SK-N-SH treated with all-trans-retinoic acid at 6 μM for 48 hours (cell line): Measurements from ENCODE around the gene ASNSD1.

Experiments
- ATAC-seq: fragments of 200-7000 bp; cut with Tn5 transposase; 3 replicates; pipeline ENCODE4 v1.9.1; 2020; ENCODE audit warnings: mild to moderate bottlenecking, moderate library complexity
- ARNTL ChIP-seq: fragments of 450-650 bp; formaldehyde crosslinking; IDR thresholded peaks from 2 replicates; pipeline ENCODE4 v1.5.0; 2020; ENCODE audit warnings: low read depth, mild to moderate bottlenecking, moderate library complexity, borderline replicate concordance
- BACH2 ChIP-seq: fragments of 250-450 bp; sonication (Bioruptor Pico); IDR thresholded peaks from 2 replicates; pipeline ENCODE4 v1.9.0; 2021; ENCODE audit warnings: mild to moderate bottlenecking, borderline replicate concordance
- CREB5 ChIP-seq: fragments of 250-450 bp; sonication (Bioruptor Pico); IDR thresholded peaks from 2 replicates; pipeline ENCODE4 v1.5.1; 2020; ENCODE audit warnings: low read depth, mild to moderate bottlenecking, moderate library complexity
- CSDC2 ChIP-seq: fragments of 250-450 bp; sonication (Bioruptor Pico); IDR thresholded peaks from 2 replicates; pipeline ENCODE4 v1.5.0; 2020; ENCODE audit warnings: mild to moderate bottlenecking, moderate library complexity
- CSRNP3 ChIP-seq: fragments of 250-450 bp; sonication (Bioruptor Pico); IDR thresholded peaks from 2 replicates; pipeline ENCODE4 v1.5.1; 2021; ENCODE audit warnings: mild to moderate bottlenecking, moderate library complexity
- ESRRG ChIP-seq: fragments of 250-450 bp; sonication (Bioruptor Pico); IDR thresholded peaks from 2 replicates; pipeline ENCODE4 v1.6.1; 2021; ENCODE audit warnings: mild to moderate bottlenecking
- ISL1 ChIP-seq: fragments of 250-450 bp; sonication (Bioruptor Pico); IDR thresholded peaks from 2 replicates; pipeline ENCODE4 v2.1.2; 2022; ENCODE audit warnings: mild to moderate bottlenecking, moderate library complexity
- OSR1 ChIP-seq: fragments of 250-450 bp; sonication (Bioruptor Pico); IDR thresholded peaks from 2 replicates; pipeline ENCODE4 v1.8.0; 2022; ENCODE audit warnings: moderate library complexity, mild to moderate bottlenecking, inconsistent platforms
- PATZ1 ChIP-seq: fragments of 250-450 bp; sonication (Bioruptor Pico); IDR thresholded peaks from 2 replicates; pipeline ENCODE4 v1.8.0; 2020; ENCODE audit warnings: mild to moderate bottlenecking, moderate library complexity, borderline replicate concordance
- PPARA ChIP-seq: fragments of 250-450 bp; sonication (Bioruptor Pico); IDR thresholded peaks from 2 replicates; pipeline ENCODE4 v1.5.0; 2020; ENCODE audit warnings: mild to moderate bottlenecking, borderline replicate concordance
- RARB ChIP-seq: fragments of 250-450 bp; sonication (Bioruptor Pico); IDR thresholded peaks from 2 replicates; pipeline ENCODE4 v1.8.0; 2021; ENCODE audit warnings: mild to moderate bottlenecking, moderate library complexity
- SNAI2 ChIP-seq: fragments of 250-450 bp; sonication (Bioruptor Pico); IDR thresholded peaks from 2 replicates; pipeline ENCODE4 v1.5.0; 2020; ENCODE audit warnings: mild to moderate bottlenecking, moderate library complexity
- TCF4 ChIP-seq: fragments of 250-450 bp; sonication (Bioruptor Pico); IDR thresholded peaks from 2 replicates; pipeline ENCODE4 v1.8.0; 2021; ENCODE audit warnings: mild to moderate bottlenecking, moderate library complexity, borderline replicate concordance
- TOX ChIP-seq: fragments of 250-450 bp; sonication (Bioruptor Pico); IDR thresholded peaks from 2 replicates; pipeline ENCODE4 v1.8.0; 2021; ENCODE audit warnings: mild to moderate bottlenecking, moderate library complexity, borderline replicate concordance
- TSHZ2 ChIP-seq: fragments of 250-450 bp; sonication (Bioruptor Pico); IDR thresholded peaks from 2 replicates; pipeline ENCODE4 v1.5.0; 2020; ENCODE audit warnings: mild to moderate bottlenecking, moderate library complexity
- ZC3H10 ChIP-seq: fragments of 250-450 bp; sonication (Bioruptor Pico); IDR thresholded peaks from 2 replicates; pipeline ENCODE4 v1.5.1; 2021; ENCODE audit warnings: mild to moderate bottlenecking, moderate library complexity
- ZFP3 ChIP-seq: fragments of 250-450 bp; sonication (Bioruptor Pico); IDR thresholded peaks from 2 replicates; pipeline ENCODE4 v1.5.0; 2020; ENCODE audit warnings: mild to moderate bottlenecking, moderate library complexity
- ZFP30 ChIP-seq: fragments of 450-650 bp; formaldehyde crosslinking; IDR thresholded peaks from 2 replicates; pipeline ENCODE4 v1.5.0; 2022; ENCODE audit warnings: mild to moderate bottlenecking, moderate library complexity
- ZNF565 ChIP-seq: fragments of 450-650 bp; formaldehyde crosslinking; conservative IDR thresholded peaks from 2 replicates; pipeline ENCODE4 v1.5.0; 2020; ENCODE audit warnings: low read depth, mild to moderate bottlenecking, moderate library complexity
- TF ChIP-seq, protein P1 (sequence below): fragments of 250-450 bp; sonication (Bioruptor Pico); IDR thresholded peaks from 2 replicates; pipeline ENCODE4 v1.8.0; 2021; ENCODE audit warnings: low read depth, mild to moderate bottlenecking, moderate library complexity, borderline replicate concordance

Gene ASNSD1

DNA sequence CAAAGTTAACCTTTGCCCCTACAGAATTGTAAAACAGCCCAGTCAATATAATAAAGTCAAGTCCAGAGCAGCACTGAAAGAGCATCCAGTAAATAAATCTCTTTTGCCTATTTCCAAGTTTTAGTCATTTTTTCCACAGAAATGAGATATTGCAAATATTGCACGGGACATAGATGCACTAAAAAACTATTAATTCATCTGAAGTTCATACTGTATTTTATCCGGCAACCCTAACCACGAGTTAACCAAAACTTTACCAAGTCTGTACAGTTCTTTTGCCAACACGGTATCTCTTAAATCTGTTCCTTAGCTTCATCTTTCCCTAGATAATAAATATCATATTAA, 484 bp upstream of the ASNSD1 start:
- no peak for ATAC-seq
- TF ChIP-seq TCF4 (CRISPR knock-in tag) (no peak), ZFP30 (CRISPR knock-in tag) (no peak), ISL1 (CRISPR knock-in tag) (no peak), ZC3H10 (CRISPR knock-in tag) (no peak), CSRNP3 (CRISPR knock-in tag) (no peak), BACH2 (CRISPR knock-in tag) (no peak), TSHZ2 (CRISPR knock-in tag) (no peak), ZFP3 (CRISPR knock-in tag) (no peak), TOX (no peak), RARB (no peak), PATZ1 (CRISPR knock-in tag) (no peak), CSDC2 (no peak), SNAI2 (no peak), CREB5 (CRISPR knock-in tag) (no peak), ESRRG (CRISPR knock-in tag) (no peak), ARNTL (CRISPR knock-in tag) (no peak), OSR1 (CRISPR knock-in tag) (no peak)
- TF ChIP-seq, protein P1, sequence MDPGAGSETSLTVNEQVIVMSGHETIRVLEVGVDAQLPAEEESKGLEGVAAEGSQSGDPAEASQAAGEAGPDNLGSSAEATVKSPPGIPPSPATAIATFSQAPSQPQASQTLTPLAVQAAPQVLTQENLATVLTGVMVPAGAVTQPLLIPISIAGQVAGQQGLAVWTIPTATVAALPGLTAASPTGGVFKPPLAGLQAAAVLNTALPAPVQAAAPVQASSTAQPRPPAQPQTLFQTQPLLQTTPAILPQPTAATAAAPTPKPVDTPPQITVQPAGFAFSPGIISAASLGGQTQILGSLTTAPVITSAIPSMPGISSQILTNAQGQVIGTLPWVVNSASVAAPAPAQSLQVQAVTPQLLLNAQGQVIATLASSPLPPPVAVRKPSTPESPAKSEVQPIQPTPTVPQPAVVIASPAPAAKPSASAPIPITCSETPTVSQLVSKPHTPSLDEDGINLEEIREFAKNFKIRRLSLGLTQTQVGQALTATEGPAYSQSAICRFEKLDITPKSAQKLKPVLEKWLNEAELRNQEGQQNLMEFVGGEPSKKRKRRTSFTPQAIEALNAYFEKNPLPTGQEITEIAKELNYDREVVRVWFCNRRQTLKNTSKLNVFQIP (CRISPR knock-in tag): no peak

DNA sequence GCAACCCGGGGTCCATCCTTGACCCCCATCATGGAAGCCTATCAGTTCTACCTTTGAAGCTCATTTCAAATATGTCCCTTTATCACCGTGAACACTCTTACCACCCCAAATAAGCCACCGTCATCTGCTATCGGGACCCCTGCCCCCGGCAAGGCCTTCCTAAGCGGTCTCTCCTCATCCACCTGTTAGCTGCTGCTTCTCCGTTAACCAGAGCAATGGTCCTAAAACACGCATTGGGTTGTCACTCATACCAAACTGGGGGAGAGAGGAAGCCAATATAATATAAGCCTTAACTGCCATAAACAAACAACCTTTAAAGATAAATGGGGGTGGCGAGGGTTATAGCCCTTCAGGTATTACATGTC, 680 bp downstream of the ASNSD1 start:
- ATAC-seq: no peak
- TF ChIP-seq PPARA (CRISPR knock-in tag): no peak
- no peak for TF ChIP-seq SNAI2
- TF ChIP-seq CSDC2: no peak
- no peak for TF ChIP-seq ZFP30 (CRISPR knock-in tag)
- no peak for TF ChIP-seq ARNTL (CRISPR knock-in tag)
- no peak for TF ChIP-seq ZC3H10 (CRISPR knock-in tag)
- TF ChIP-seq, all 23 proteins: peak for 0

GRCh38 chr2:189662669-189663226, 1.5 kb downstream of the ASNSD1 start:
- no peak for ATAC-seq
- TF ChIP-seq ZNF565 (CRISPR knock-in tag): no peak
- no peak for TF ChIP-seq ZFP30 (CRISPR knock-in tag)
- TF ChIP-seq TSHZ2 (CRISPR knock-in tag): no peak
- TF ChIP-seq, protein P1 (CRISPR knock-in tag): no peak
- TF ChIP-seq CSRNP3 (CRISPR knock-in tag): no peak
- no peak for TF ChIP-seq OSR1 (CRISPR knock-in tag)
- no peak for TF ChIP-seq SNAI2
- TF ChIP-seq ISL1 (CRISPR knock-in tag): no peak
- TF ChIP-seq RARB: no peak
